H1 (cell line): ENCODE results near the gene SOCS6. TPM values are rescaled to one million over a fixed set of nuclear protein-coding genes. Genes with fewer than 3 reads are reported as not detected.

Experiments used
- CTCF ChIA-PET: fragments of 300-600 bp; sonication (Branson Sonifier 250); formaldehyde crosslinking; loops from one replicate; lab custom pipeline; 2021; ENCODE audit not compliant: partially characterized antibody; lab: Charles Lee
- POLR2A ChIA-PET: fragments of 300-600 bp; sonication (Branson Sonifier 250); formaldehyde crosslinking; loops from one replicate; lab custom pipeline; 2021; ENCODE audit warnings: inconsistent platforms; ENCODE audit not compliant: partially characterized antibody; lab: Charles Lee
- DNase-seq, 2 experiments: peaks; one replicate each; pipeline versions ENCODE4 v3.0.0 to v3.0.0-alpha.2; 2010 to 2022; ENCODE audit warnings: low spot score in 2 of 2, low read depth in 1 of 2, mixed read lengths in 1 of 2
- FAIRE-seq: peaks from 2 replicates; lab custom pipeline; 2011; peaks lifted over from hg19 to GRCh38; lab: Jason Lieb, UNC
- H2AFZ ChIP-seq: 2 replicates; pipeline ENCODE4 v1.8.1; 2012; ENCODE audit warnings: low read length, inconsistent platforms
- H2AK5ac ChIP-seq: 2 replicates; pipeline ENCODE4 v1.6.1; 2013; ENCODE audit warnings: low read depth, low read length
- H2BK120ac ChIP-seq: replicated peaks from 2 replicates; pipeline ENCODE3; 2013; ENCODE audit warnings: low read depth, low read length, inconsistent platforms
- H2BK12ac ChIP-seq: 2 replicates; pipeline ENCODE4 v1.6.1; 2013; ENCODE audit warnings: low read depth, low read length
- H2BK15ac ChIP-seq: 2 replicates; pipeline ENCODE4 v1.6.1; 2013; ENCODE audit warnings: low read length
- H2BK20ac ChIP-seq: 2 replicates; pipeline ENCODE4 v1.6.1; 2013; ENCODE audit warnings: low read length
- H2BK5ac ChIP-seq: 2 replicates; pipeline ENCODE4 v1.6.1; 2013; ENCODE audit warnings: low read depth, low read length
- H3K14ac ChIP-seq: 2 replicates; pipeline ENCODE4 v1.6.1; 2013; ENCODE audit warnings: inconsistent platforms; ENCODE audit not compliant: insufficient read length
- H3K18ac ChIP-seq: 2 replicates; pipeline ENCODE4 v1.6.1; 2013; ENCODE audit warnings: low read length; ENCODE audit errors: extremely low read depth
- H3K23ac ChIP-seq: 2 replicates; pipeline ENCODE4 v1.6.1; 2013; ENCODE audit warnings: inconsistent platforms; ENCODE audit not compliant: insufficient read length
- H3K23me2 ChIP-seq: 2 replicates; pipeline ENCODE4 v1.6.1; 2013; ENCODE audit warnings: low read depth, low read length
- H3K27ac ChIP-seq: 2 replicates; pipeline ENCODE4 v1.6.1; 2011; ENCODE audit warnings: low read depth, low read length, inconsistent platforms
- H3K27me3 ChIP-seq, 4 experiments: replicated peaks in 1 of 4; 1 replicate in 1 of 4; 2 replicates in 3 of 4; pipeline versions ENCODE4 v1.6.1 to v1.8.1; 2011 to 2013; ENCODE audit warnings: low read length in 3 of 4, mild to moderate bottlenecking in 3 of 4, inconsistent platforms in 2 of 4, mixed read lengths in 2 of 4, moderate library complexity in 1 of 4; ENCODE audit not compliant: control insufficient read depth in 3 of 4, insufficient read depth in 3 of 4; ENCODE audit errors: extremely low read depth in 1 of 4
- H3K36me3 ChIP-seq, 4 experiments: 2 replicates each; pipeline versions ENCODE4 v1.6.1 to v1.8.1; 2011 to 2013; ENCODE audit warnings: mild to moderate bottlenecking in 4 of 4, low read length in 3 of 4, moderate library complexity in 2 of 4, control low read depth in 1 of 4, inconsistent platforms in 1 of 4; ENCODE audit not compliant: insufficient read depth in 4 of 4, control insufficient read depth in 2 of 4
- H3K4ac ChIP-seq: replicated peaks from 2 replicates; pipeline ENCODE3; 2013; ENCODE audit warnings: low read length, low read depth, mixed read lengths, inconsistent platforms; ENCODE audit not compliant: insufficient read length
- H3K4me1 ChIP-seq, 4 experiments: replicated peaks in 1 of 4; 1 replicate in 1 of 4; 2 replicates in 3 of 4; pipeline versions ENCODE4 v1.6.1 to v1.8.1; 2011 to 2013; ENCODE audit warnings: low read length in 3 of 4, inconsistent platforms in 2 of 4, mixed read lengths in 1 of 4; ENCODE audit not compliant: insufficient read depth in 4 of 4, control insufficient read depth in 3 of 4
- H3K4me2 ChIP-seq, 2 experiments: 2 replicates each; pipeline versions ENCODE4 v1.6.1 to v1.8.1; 2011 to 2013; ENCODE audit warnings: low read depth in 2 of 2, low read length in 2 of 2, control low read depth in 1 of 2, inconsistent platforms in 1 of 2, mild to moderate bottlenecking in 1 of 2; ENCODE audit not compliant: insufficient read depth in 1 of 2
- H3K4me3 ChIP-seq, 4 experiments: fragments of 200-600, 300-600 bp in 1 of 4; sonication (generic), shearing (Covaris generic), sonication (Bioruptor Twin) in 1 of 4; 2 replicates each; pipeline versions ENCODE4 v1.5.1 to v1.8.1; 2011 to 2016; ENCODE audit warnings: low read length in 4 of 4, low read depth in 3 of 4, control low read depth in 2 of 4, inconsistent platforms in 2 of 4, mild to moderate bottlenecking in 2 of 4, mixed read lengths in 1 of 4, moderate library complexity in 1 of 4; ENCODE audit not compliant: insufficient read depth in 2 of 4; ENCODE audit errors: extremely low read depth in 1 of 4
- H3K56ac ChIP-seq: replicated peaks from 2 replicates; pipeline ENCODE3; 2013; ENCODE audit warnings: low read depth, mild to moderate bottlenecking, mixed read lengths, low read length, inconsistent platforms; ENCODE audit not compliant: insufficient read length
- H3K79me1 ChIP-seq: 2 replicates; pipeline ENCODE4 v1.6.1; 2013; ENCODE audit warnings: low read depth, low read length, control low read depth
- H3K79me2 ChIP-seq, 2 experiments: 2 replicates each; pipeline versions ENCODE4 v1.6.1 to v1.8.1; 2012 to 2013; ENCODE audit warnings: low read length in 2 of 2, mild to moderate bottlenecking in 2 of 2, inconsistent platforms in 1 of 2; ENCODE audit not compliant: insufficient read depth in 2 of 2, control insufficient read depth in 1 of 2
- H3K9ac ChIP-seq, 4 experiments: replicated peaks in 1 of 4; 1 replicate in 1 of 4; 2 replicates in 3 of 4; pipeline versions ENCODE4 v1.6.1 to v1.8.1; 2011 to 2013; ENCODE audit warnings: low read depth in 3 of 4, low read length in 3 of 4, control low read depth in 2 of 4, mild to moderate bottlenecking in 2 of 4, moderate library complexity in 2 of 4, inconsistent platforms in 1 of 4; ENCODE audit errors: extremely low read depth in 1 of 4
- H3K9me3 ChIP-seq, 2 experiments: 2 replicates each; pipeline versions ENCODE4 v1.6.1 to v1.8.1; 2012 to 2013; ENCODE audit warnings: mild to moderate bottlenecking in 2 of 2, moderate library complexity in 2 of 2, control low read depth in 1 of 2, inconsistent platforms in 1 of 2, low read depth in 1 of 2, low read length in 1 of 2, mixed read lengths in 1 of 2; ENCODE audit not compliant: insufficient read depth in 2 of 2
- H4K20me1 ChIP-seq, 2 experiments: replicated peaks in 1 of 2; 2 replicates each; pipeline versions ENCODE3 to v1.8.1; 2011 to 2013; ENCODE audit warnings: inconsistent platforms in 2 of 2, low read length in 2 of 2, mild to moderate bottlenecking in 1 of 2; ENCODE audit not compliant: insufficient read depth in 2 of 2, control insufficient read depth in 1 of 2
- H4K5ac ChIP-seq: 2 replicates; pipeline ENCODE4 v1.6.1; 2013; ENCODE audit warnings: low read length, low read depth, mixed read lengths, inconsistent platforms; ENCODE audit not compliant: insufficient read length
- H4K8ac ChIP-seq: 2 replicates; pipeline ENCODE4 v1.8.0; 2013; ENCODE audit warnings: mild to moderate bottlenecking, moderate library complexity, low read length, inconsistent platforms; ENCODE audit not compliant: insufficient read depth; ENCODE audit errors: extremely low read depth
- H4K91ac ChIP-seq: replicated peaks from 2 replicates; pipeline ENCODE3; 2013; ENCODE audit warnings: low read length, mixed read lengths, inconsistent platforms; ENCODE audit not compliant: insufficient read length
- BRCA1 ChIP-seq: IDR thresholded peaks from 2 replicates; pipeline ENCODE4 v1.6.1; 2012; ENCODE audit warnings: low read depth, low read length, improper control_type of control experiment
- CTBP2 ChIP-seq: IDR thresholded peaks from 2 replicates; pipeline ENCODE4 v1.7.0; 2011; ENCODE audit warnings: borderline replicate concordance, mild to moderate bottlenecking, moderate library complexity, mixed read lengths, low read length; ENCODE audit not compliant: insufficient read depth, insufficient read length
- EZH2 ChIP-seq: fragments of 200-600 bp; sonication (generic); IDR thresholded peaks from 2 replicates; pipeline ENCODE4 v1.7.1; 2012; ENCODE audit warnings: low read depth, mild to moderate bottlenecking, moderate library complexity, low read length, inconsistent platforms; ENCODE audit not compliant: severe bottlenecking
- HDAC2 ChIP-seq, 2 experiments: fragments of 300-600 bp in 1 of 2; sonication (generic) in 1 of 2; IDR thresholded peaks; 2 replicates each; pipeline ENCODE4 v1.6.1; 2011 to 2012; ENCODE audit warnings: low read depth in 2 of 2, low read length in 2 of 2, mild to moderate bottlenecking in 2 of 2, moderate library complexity in 2 of 2, borderline replicate concordance in 1 of 2, inconsistent platforms in 1 of 2
- JUND ChIP-seq: IDR thresholded peaks from 2 replicates; pipeline ENCODE4 v1.6.1; 2011; ENCODE audit warnings: mild to moderate bottlenecking, improper control_type of control experiment, low read length
- MAX ChIP-seq: IDR thresholded peaks from 2 replicates; pipeline ENCODE4 v1.6.1; 2012; ENCODE audit warnings: inconsistent platforms
- POU5F1 ChIP-seq: IDR thresholded peaks from 2 replicates; pipeline ENCODE4 v1.6.1; 2011; ENCODE audit warnings: low read depth, mild to moderate bottlenecking, low read length, moderate library complexity
- WGBS, 2 experiments: shearing (Covaris generic) in 1 of 2; methylation state at CpG; one replicate each; pipeline versions ENCODE4 v1.1.6 to v1.1.7; 2013 to 2015; ENCODE audit warnings: low lambda C conversion rate in 2 of 2, mixed read lengths in 2 of 2, inconsistent platforms in 1 of 2, low coverage in 1 of 2, missing lambda C conversion rate in 1 of 2; ENCODE audit not compliant: insufficient replicate concordance in 2 of 2, insufficient coverage in 1 of 2, insufficient read length in 1 of 2; ENCODE audit errors: extremely low coverage in 1 of 2, missing lambda C conversion rate in 1 of 2; 5-methylcytosine and 5-hydroxymethylcytosine counted together
- polyA plus RNA-seq, 7 experiments: library from polyadenylated mRNA; depleted of rRNA in 3 of 7; stranded (reverse) in 5 of 7; unstranded in 2 of 7; fragments of >200 nt in 5 of 7; fragments of 200-250 nt in 2 of 7; gene quantifications; 1 replicate in 5 of 7; 2 replicates in 1 of 7; 4 replicates in 1 of 7; pipeline versions ENCODE4 v1.2.1 to v1.2.3, GENCODE V29; 2011 to 2013; ENCODE audit warnings: missing spikeins in 2 of 7, mixed read lengths in 2 of 7
- total RNA-seq: library from RNA; stranded (reverse); fragmentation: NEBNext Ultra II Directional; extraction: Animal tissue kit (Norgen Biotek cat#: 25700); gene quantifications from 2 replicates; pipeline ENCODE4 v1.2.1, GENCODE V29; 2021

The SOCS6 gene
- total and polyA plus RNA-seq, 2 of the 8 experiments (the other 6 are each of a cell fraction or from before 2014, with no cell fraction given) = 9.1 to 22.9 TPM

- H3K36me3 ChIP-seq = peaks cover 0 to 16% (median 7%) of the 10 kb centered on the region in 4 experiments; a peak in 5 of 8 replicates
- H3K27me3 ChIP-seq = no peaks in the 10 kb centered on the region
- H3K23ac ChIP-seq = no peak overlapping the region
- H3K4me1 ChIP-seq = peaks cover 0 to 3% (median 0%) of the 10 kb centered on the region in 4 experiments; a peak in 1 of 7 replicates
- H3K4me2 ChIP-seq = no peak overlapping the region
- FAIRE-seq (no peak), DNase-seq (no peak)
- H2BK15ac ChIP-seq = no peak overlapping the region
- H3K9me3 ChIP-seq = no peaks in the 10 kb centered on the region
- H3K4me3 ChIP-seq = no peak overlapping the region
- H3K79me2 ChIP-seq = peaks cover 0 to 37% of the 10 kb centered on the region in 2 experiments; a peak in 2 of 4 replicates
- H3K9ac ChIP-seq = no peak overlapping the region
- no peak overlapping the region for H3K4ac ChIP-seq
- no peak overlapping the region for H3K56ac ChIP-seq
- H3K14ac ChIP-seq = no peak overlapping the region
- H4K5ac ChIP-seq = no peak overlapping the region
- H4K20me1 ChIP-seq = peaks cover 0 to 1% of the 10 kb centered on the region in 2 experiments
- no peak overlapping the region for H2BK20ac ChIP-seq
- no peak overlapping the region for H2AK5ac ChIP-seq
- no peak overlapping the region for H2AFZ ChIP-seq
- no peak for TF ChIP-seq JUND
- TF ChIP-seq EZH2 = no peak
- no peak for TF ChIP-seq BRCA1
- no peak for TF ChIP-seq HDAC2 (IDR thresholded peaks at IDR 0.05; ENCODE audit: borderline replicate concordance in 1 of 2, low read depth in 2 of 2, low read length in 2 of 2)
- TF ChIP-seq MAX = no peak
- no peak for TF ChIP-seq CTBP2
- TF ChIP-seq POU5F1 = no peak
- H4K8ac ChIP-seq = no peak overlapping the region
- 82% methylated on average over 1 of the region's 1 CpG; no CpG with 5 or more reads in 1 of the 2 experiments for WGBS, 2 experiments
- no peaks in the 10 kb centered on the region for H3K23me2 ChIP-seq
- POLR2A ChIA-PET = no interaction called here
- no peak overlapping the region for H2BK120ac ChIP-seq
- no peak overlapping the region for H3K18ac ChIP-seq
- CTCF ChIA-PET = interaction anchor here (1.3 kb wide), 1 partner anchor 107 kb away, joined by 4 read pairs; no protein-coding TSS in a partner anchor
- H4K91ac ChIP-seq = no peak overlapping the region
- H3K79me1 ChIP-seq = peaks cover 3% of the 10 kb centered on the region; the same call in 1 of the 2 replicates
- no peak overlapping the region for H2BK5ac ChIP-seq
- H2BK12ac ChIP-seq = no peak overlapping the region
- H3K27ac ChIP-seq = no peak overlapping the region
These were observed 37.4 kb downstream of the SOCS6 start for GRCh38 chr18:70326255-70326654.
